Upper lobe of right lung (tissue), 1 donor: ENCODE measurements around the gene ATP11C. TPM values are rescaled to one million over a fixed set of nuclear protein-coding genes. Genes with fewer than 3 reads are reported as not detected.
"Not testable (repeated sequence)": the region's sequence is repeated elsewhere in the genome, so short reads cannot be mapped to it uniquely, and the experiment has no call there.

ENCODE experiments used
- ATAC-seq: fragments of 200-7000 bp; cut with Tn5 transposase; one replicate; pipeline ENCODE4 v1.9.1; 2020; ENCODE audit warnings: mild to moderate bottlenecking, moderate library complexity
- DNase-seq: peaks from one replicate; pipeline ENCODE4 v3.0.0-alpha.2; 2020
- H3K27ac ChIP-seq: fragments of 200-600 bp; one replicate; pipeline ENCODE4 v1.8.0; 2022
- H3K27me3 ChIP-seq: fragments of 200-600 bp; one replicate; pipeline ENCODE4 v1.8.0; 2022; ENCODE audit warnings: mild to moderate bottlenecking
- H3K36me3 ChIP-seq: fragments of 200-600 bp; one replicate; pipeline ENCODE4 v1.8.0; 2022
- H3K4me1 ChIP-seq: fragments of 200-600 bp; one replicate; pipeline ENCODE4 v1.8.0; 2022
- H3K4me3 ChIP-seq: fragments of 200-600 bp; one replicate; pipeline ENCODE4 v1.8.0; 2022; ENCODE audit warnings: mild to moderate bottlenecking
- H3K9me3 ChIP-seq: fragments of 200-600 bp; one replicate; pipeline ENCODE4 v1.8.0; 2022
- CTCF ChIP-seq: fragments of 200-600 bp; IDR thresholded peaks from one replicate; pipeline ENCODE4 v1.8.0; 2022; ENCODE audit warnings: antibody characterized with exemption
- intact Hi-C: fragments of 100-400 bp; cut with DNase I; formaldehyde crosslinking; loops from one replicate; pipeline ENCODE4 v1.11.0; 2022
- microRNA-seq: library from miRNA; unstranded; fragments of <30 nt; microRNA quantifications from one replicate; pipeline ENCODE4 v1.2.0, GENCODE V29; 2020; ENCODE audit warnings: borderline microRNAs expressed
- total RNA-seq: library from RNA; stranded (reverse); fragmentation: NEBNext Ultra II Directional; extraction: Animal tissue kit (Norgen Biotek cat#: 25700); gene quantifications from one replicate; pipeline ENCODE4 v1.2.1, GENCODE V29; 2021
- donor health status: DM: no; HTN: yes; CAD: no; lungs with severe emphysema.

The ATP11C gene
- total RNA-seq, 1 donor from 2014 or later: 19.6 TPM

DNA sequence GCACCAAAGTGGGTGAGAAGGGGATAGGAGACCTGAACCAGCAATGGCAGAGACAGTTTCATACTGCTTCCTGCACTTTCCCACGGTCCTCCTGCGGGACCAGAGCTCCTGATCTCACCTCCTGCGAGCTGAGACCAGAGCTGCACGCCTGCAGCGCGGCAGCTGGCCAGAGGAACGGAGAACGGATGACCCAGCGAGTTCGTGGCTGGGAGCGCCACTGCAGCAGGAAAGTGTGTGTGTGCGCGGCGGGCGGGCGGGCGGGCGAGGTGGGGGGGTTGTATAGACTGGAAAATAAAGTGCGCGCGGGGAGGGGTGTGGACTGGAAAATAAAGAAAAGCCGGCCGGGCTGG lies 241.4 kb downstream of the ATP11C start:
- TF ChIP-seq CTCF: no peak
- no peaks in the 10 kb centered on the region for H3K36me3 ChIP-seq
- intact Hi-C loops: no loop called here
- no peaks in the 10 kb centered on the region for H3K4me1 ChIP-seq
- H3K9me3 ChIP-seq: no peaks in the 10 kb centered on the region
- DNase-seq (no peak), ATAC-seq (no peak)
- no peak overlapping the region for H3K27ac ChIP-seq
- H3K4me3 ChIP-seq: peak overlapping the region; percentile 35
- no peaks in the 10 kb centered on the region for H3K27me3 ChIP-seq

- H3K27ac ChIP-seq, H3K4me3 ChIP-seq, H3K4me1 ChIP-seq, H3K27me3 ChIP-seq, H3K9me3 ChIP-seq, H3K36me3 ChIP-seq, intact Hi-C loops, ATAC-seq, DNase-seq: not testable (repeated sequence)
These were observed 247.7 kb downstream of the ATP11C start for GRCh38 chrX:139685175-139685574.

- H3K9me3 ChIP-seq: no peaks in the 10 kb centered on the region
- H3K36me3 ChIP-seq: no peaks in the 10 kb centered on the region
- H3K4me1 ChIP-seq: no peaks in the 10 kb centered on the region
- TF ChIP-seq CTCF: no peak
- intact Hi-C loops: no loop called here
- no peak overlapping the region for H3K27ac ChIP-seq
- H3K4me3 ChIP-seq: no peak overlapping the region
- DNase-seq (no peak), ATAC-seq (no peak)
- no peaks in the 10 kb centered on the region for H3K27me3 ChIP-seq
These were observed 252.5 kb downstream of the ATP11C start for GRCh38 chrX:139680356-139680755.

Small RNAs within 50 kb of the gene (microRNA-seq; reads per million reads assigned to microRNA genes)
- 53.3 reads per million, percentile 57 among the genes with 10 or more reads in this experiment for gene MIR505

Other genes starting within 250 kb of the ATP11C start
- gene MCF2, start 224.9 kb downstream of the ATP11C start, total RNA-seq: not detected
- not detected for gene CXorf66, start 32.5 kb upstream of the ATP11C start, total RNA-seq